Measurements from ENCODE around the gene TASOR2. TPM values are rescaled to one million over a fixed set of nuclear protein-coding genes. Genes with fewer than 3 reads are reported as not detected.

The TASOR2 gene
- total RNA-seq, 1 donor from 2014 or later, result 35.3 TPM

Other genes with a start within 250 kb of the TASOR2 start
- gene CALML5, start 185.3 kb upstream of the TASOR2 start, total RNA-seq, result not detected in 2 replicates
- gene CALML3, start 159.9 kb upstream of the TASOR2 start, total RNA-seq, result not detected in 2 replicates
- gene ASB13, start 18.2 kb upstream of the TASOR2 start, total RNA-seq, result 18.1 and 33.3 TPM in 2 replicates
- gene GDI2, start 128.6 kb downstream of the TASOR2 start, total RNA-seq, result 375 and 522 TPM in 2 replicates
- 4.5 and 5.7 TPM in 2 replicates for gene ANKRD16, start 205.1 kb downstream of the TASOR2 start, total RNA-seq
- 61.6 and 87.5 TPM in 2 replicates for gene FBH1, start 205.4 kb downstream of the TASOR2 start, total RNA-seq